ENCODE results near the gene ORM1.
"Not testable (repeated sequence)": the region's sequence is repeated elsewhere in the genome, so short reads cannot be mapped to it uniquely, and the experiment has no call there.

Gene ORM1

GRCh38 chr9:114308361-114308950, 14.4 kb upstream of the ORM1 start:
- DNase-seq (ENCODE audit: low read depth) = no peak

GRCh38 chr9:114309096-114309495, 13.8 kb upstream of the ORM1 start:
- no peak for DNase-seq (ENCODE audit: low read depth)

- no peak for DNase-seq (ENCODE audit: low read depth)
Observed at GRCh38 chr9:114310471-114311450, 12.1 kb upstream of the ORM1 start.

- DNase-seq (ENCODE audit: low read depth) = no peak
Observed at GRCh38 chr9:114311571-114312512, 11.1 kb upstream of the ORM1 start.

- no peak for DNase-seq (ENCODE audit: low read depth)
Observed at GRCh38 chr9:114312513-114312875, 10.4 kb upstream of the ORM1 start.

- DNase-seq (ENCODE audit: low read depth) = no peak
Observed at GRCh38 chr9:114313186-114313585, 9.7 kb upstream of the ORM1 start.

GRCh38 chr9:114314256-114314867, 8.5 kb upstream of the ORM1 start:
- no peak for DNase-seq (ENCODE audit: low read depth)

- no peak for DNase-seq (ENCODE audit: low read depth)
Observed at GRCh38 chr9:114314881-114315722, 7.8 kb upstream of the ORM1 start.

- DNase-seq (ENCODE audit: low read depth) = no peak
Observed at GRCh38 chr9:114315723-114316363, 7.1 kb upstream of the ORM1 start.

GRCh38 chr9:114316605-114317230, 6.2 kb upstream of the ORM1 start:
- DNase-seq (ENCODE audit: low read depth) = no peak

GRCh38 chr9:114317665-114318357, 5.1 kb upstream of the ORM1 start:
- peak; percentile 51 for DNase-seq (ENCODE audit: low read depth)

- no peak for DNase-seq (ENCODE audit: low read depth)
Observed at GRCh38 chr9:114318416-114318815, 4.5 kb upstream of the ORM1 start.

- no peak for DNase-seq (ENCODE audit: low read depth)
Observed at GRCh38 chr9:114319147-114319546, 3.8 kb upstream of the ORM1 start.

- not testable (repeated sequence) for DNase-seq (ENCODE audit: low read depth)
Observed at GRCh38 chr9:114320710-114321109, 2.2 kb upstream of the ORM1 start.

GRCh38 chr9:114321759-114322158, 1.1 kb upstream of the ORM1 start:
- DNase-seq (ENCODE audit: low read depth) = no peak

GRCh38 chr9:114322160-114322818, 609 bp upstream of the ORM1 start:
- DNase-seq (ENCODE audit: low read depth) = not testable (repeated sequence)

GRCh38 chr9:114323849-114324248, 951 bp downstream of the ORM1 start:
- not testable (repeated sequence) for DNase-seq (ENCODE audit: low read depth)

GRCh38 chr9:114324492-114324891, 1.6 kb downstream of the ORM1 start:
- DNase-seq (ENCODE audit: low read depth) = no peak

GRCh38 chr9:114324965-114325364, 2.1 kb downstream of the ORM1 start:
- not testable (repeated sequence) for DNase-seq (ENCODE audit: low read depth)
